Spleen (tissue), 11 donors: ENCODE data around the gene CNFN. TPM values are rescaled to one million over a fixed set of nuclear protein-coding genes. Genes with fewer than 3 reads are reported as not detected.
"Not testable (repeated sequence)": the region's sequence is repeated elsewhere in the genome, so short reads cannot be mapped to it uniquely, and the experiment has no call there.

ENCODE experiments used
- DNase-seq: peaks from one replicate; pipeline ENCODE4 v3.0.0-alpha.2; 2020
- H3K27ac ChIP-seq, 8 donors: fragments of 200-600 bp; sonication (generic) in 7 of 8; 1 replicate in 4 of 8; 2 replicates in 4 of 8; pipeline versions ENCODE4 v1.5.0 to v1.8.0; 2016 to 2021; ENCODE audit warnings: inconsistent platforms in 4 of 8, mild to moderate bottlenecking in 4 of 8, moderate library complexity in 1 of 8
- H3K27me3 ChIP-seq, 7 donors: fragments of 200-600 bp; sonication (generic) in 6 of 7; replicated peaks in 1 of 7; 1 replicate in 4 of 7; 2 replicates in 3 of 7; pipeline versions ENCODE4 v1.5.0 to v1.8.0; 2016 to 2021; ENCODE audit warnings: inconsistent platforms in 3 of 7, mild to moderate bottlenecking in 1 of 7
- H3K36me3 ChIP-seq, 6 donors: fragments of 200-600 bp; sonication (generic) in 5 of 6; 1 replicate in 4 of 6; 2 replicates in 2 of 6; pipeline versions ENCODE4 v1.5.0 to v1.8.0; 2016 to 2021; ENCODE audit warnings: inconsistent platforms in 2 of 6
- H3K4me1 ChIP-seq, 6 donors: fragments of 200-600 bp; sonication (generic) in 5 of 6; 1 replicate in 3 of 6; 2 replicates in 3 of 6; pipeline versions ENCODE4 v1.5.0 to v1.8.0; 2016 to 2021; ENCODE audit warnings: inconsistent platforms in 3 of 6
- H3K4me3 ChIP-seq, 8 donors: fragments of 200-600 bp; sonication (generic) in 7 of 8; 1 replicate in 4 of 8; 2 replicates in 4 of 8; pipeline versions ENCODE4 v1.5.0 to v1.8.0; 2016 to 2021; ENCODE audit warnings: inconsistent platforms in 4 of 8, mild to moderate bottlenecking in 4 of 8, moderate library complexity in 2 of 8
- H3K9me3 ChIP-seq, 8 donors: fragments of 200-600 bp; sonication (generic) in 7 of 8; 1 replicate in 4 of 8; 2 replicates in 4 of 8; pipeline versions ENCODE4 v1.5.0 to v1.8.0; 2016 to 2021; ENCODE audit warnings: inconsistent platforms in 4 of 8
- POLR2A ChIP-seq, 3 donors: fragments of 450-650 bp; IDR thresholded peaks; one replicate each; pipeline ENCODE4 v1.5.1; 2017; ENCODE audit warnings: antibody characterized with exemption in 3 of 3, mild to moderate bottlenecking in 1 of 3
- POLR2AphosphoS5 ChIP-seq, 3 donors: sonication (generic); formaldehyde crosslinking; IDR thresholded peaks; one replicate each; pipeline ENCODE4 v1.5.1; 2017; ENCODE audit warnings: antibody characterized with exemption in 3 of 3
- WGBS, 5 donors: extraction: QIAGEN DNeasy Blood & Tissue Kit in 3 of 5; methylation state at CpG; one replicate each; pipeline versions ENCODE4 v1.1.5 to v1.1.7; 2013 to 2018; 5-methylcytosine and 5-hydroxymethylcytosine counted together
- intact Hi-C: fragments of 100-400 bp; cut with DNase I; formaldehyde crosslinking; loops from one replicate; pipeline ENCODE4 v1.15.0; 2023; ENCODE audit warnings: low total_unique reads
- microRNA-seq, 3 donors: library from miRNA; unstranded; fragments of <30 nt; microRNA quantifications; one replicate each; pipeline versions ENCODE4 to v1.1.0, GENCODE V29; 2019 to 2020
- polyA plus RNA-seq, 3 donors: library from polyadenylated mRNA; stranded (reverse); fragments of 200-250 nt; gene quantifications; one replicate each; pipeline ENCODE4 v1.2.1, GENCODE V29; 2013
- small RNA-seq, 4 donors: library from RNA; depleted of rRNA; stranded (forward); fragments of <200 nt; gene quantifications; one replicate each; pipeline ENCODE3, GENCODE V24; 2016
- total RNA-seq, 7 donors: library from RNA; depleted of rRNA in 3 of 7; stranded (reverse); fragments of >200 nt in 3 of 7; fragmentation: NEBNext Ultra II Directional in 4 of 7; extraction: Animal tissue kit (Norgen Biotek cat#: 25700) in 4 of 7; gene quantifications; one replicate each; pipeline versions ENCODE4 v1.1.0 to v1.2.1, GENCODE V29; 2016 to 2021
- TF ChIP-seq, protein P1 (sequence below), 11 experiments: fragments of 200-600 bp in 7 of 11; fragments of 450-650 bp in 4 of 11; sonication (generic) in 4 of 11; IDR thresholded peaks in 8 of 11; conservative IDR thresholded peaks in 3 of 11; 1 replicate in 7 of 11; 2 replicates in 4 of 11; pipeline versions ENCODE4 v1.4.0 to v1.8.0; 2016 to 2021; ENCODE audit warnings: antibody characterized with exemption in 11 of 11, inconsistent platforms in 4 of 11, mild to moderate bottlenecking in 1 of 11
- donor health status: healthy with polysubstance abuse.
- donor health status: DM: no; HTN: no; CAD: no; lungs with moderate emphysema.
- donor health status: DM: no; HTN: no; CAD: no.
- donor health status: Bipolar disorder and iron deficiency.
- donor health status: healthy.
- donor health status: DM: no; HTN: no; CAD: no.
- donor health status: DM: yes; HTN: yes; CAD: no.

CNFN gene
- total and polyA plus RNA-seq, 10 donors = 0.80 to 16.8 (median 2.7) TPM; not detected in 2

DNA sequence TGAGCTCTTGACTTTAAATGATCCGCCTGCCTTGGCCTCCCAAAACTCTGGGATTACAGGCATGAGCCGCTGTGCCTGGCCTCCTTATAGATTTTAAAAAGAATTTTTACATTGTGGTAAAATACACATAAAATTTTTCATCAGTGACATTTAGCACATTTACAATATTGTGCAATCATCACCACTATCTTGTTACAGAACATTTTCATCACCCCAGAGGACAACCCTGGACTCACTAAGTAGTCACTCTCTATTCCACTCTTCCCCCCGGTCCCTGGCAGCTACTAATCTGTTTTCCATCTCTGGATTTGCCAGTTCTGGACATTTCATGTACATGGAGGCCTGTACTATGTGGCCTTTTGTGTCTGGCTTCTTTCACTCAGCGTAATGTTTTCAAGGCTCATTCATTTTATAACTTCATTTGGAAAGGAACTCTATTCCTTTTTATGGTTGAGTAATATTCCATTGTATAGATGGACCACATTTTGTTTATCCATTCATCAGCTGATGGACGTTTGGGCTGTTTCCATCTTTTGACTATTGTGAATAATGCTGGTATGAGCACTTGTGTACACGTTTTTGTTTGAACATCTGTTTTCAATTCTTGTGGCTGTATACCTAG, 44.8 kb downstream of the CNFN start:
- Histone ChIP-seq H3K36me3 (peaks cover 0 to 82% (median 14%) of the 10 kb centered on the region in 6 donors), H3K27me3 (no peaks in the 10 kb centered on the region), H3K4me3 (no peak overlapping the region), H3K9me3 (no peaks in the 10 kb centered on the region), H3K4me1 (peaks cover 0 to 11% (median 0%) of the 10 kb centered on the region in 6 donors), H3K27ac (no peak overlapping the region)
- no peak for DNase-seq
- intact Hi-C loops = no loop called here
- 85 to 96% (median 91%) methylated on average over 6 of the region's 6 CpGs for WGBS, 5 donors
- no peak for TF ChIP-seq POLR2AphosphoS5 (IDR thresholded peaks at IDR 0.05)

DNA sequence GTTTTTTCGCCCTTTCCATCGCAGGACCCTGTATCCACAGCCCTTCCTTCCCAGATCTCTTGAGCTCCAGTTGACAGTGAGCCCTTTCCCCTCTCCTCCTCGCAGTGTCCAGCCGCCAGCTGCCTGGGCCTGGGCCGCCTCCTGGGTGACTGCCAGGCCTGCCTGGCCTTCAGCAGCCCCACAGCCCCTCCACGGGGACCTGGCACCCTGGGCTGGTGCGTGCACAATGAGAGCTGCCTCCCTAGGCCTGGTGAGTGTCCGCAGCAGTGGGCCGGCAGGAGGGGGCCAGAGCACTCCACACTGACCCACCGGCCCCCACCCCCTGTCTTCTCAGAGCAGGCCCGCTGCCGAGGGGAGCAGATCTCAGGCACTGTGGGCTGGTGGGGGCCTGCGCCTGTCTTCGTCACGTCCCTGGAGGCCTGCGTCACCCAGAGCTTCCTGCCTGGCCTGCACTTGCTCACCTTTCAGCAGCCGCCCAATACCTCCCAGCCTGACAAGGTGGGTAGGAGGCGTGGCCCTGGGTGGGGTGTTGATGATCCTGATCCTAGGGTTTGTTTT, 45.7 kb downstream of the CNFN start:
- TF ChIP-seq POLR2A (IDR thresholded peaks at IDR 0.05) (no peak), POLR2AphosphoS5 (IDR thresholded peaks at IDR 0.05) (no peak)
- TF ChIP-seq, protein P1, sequence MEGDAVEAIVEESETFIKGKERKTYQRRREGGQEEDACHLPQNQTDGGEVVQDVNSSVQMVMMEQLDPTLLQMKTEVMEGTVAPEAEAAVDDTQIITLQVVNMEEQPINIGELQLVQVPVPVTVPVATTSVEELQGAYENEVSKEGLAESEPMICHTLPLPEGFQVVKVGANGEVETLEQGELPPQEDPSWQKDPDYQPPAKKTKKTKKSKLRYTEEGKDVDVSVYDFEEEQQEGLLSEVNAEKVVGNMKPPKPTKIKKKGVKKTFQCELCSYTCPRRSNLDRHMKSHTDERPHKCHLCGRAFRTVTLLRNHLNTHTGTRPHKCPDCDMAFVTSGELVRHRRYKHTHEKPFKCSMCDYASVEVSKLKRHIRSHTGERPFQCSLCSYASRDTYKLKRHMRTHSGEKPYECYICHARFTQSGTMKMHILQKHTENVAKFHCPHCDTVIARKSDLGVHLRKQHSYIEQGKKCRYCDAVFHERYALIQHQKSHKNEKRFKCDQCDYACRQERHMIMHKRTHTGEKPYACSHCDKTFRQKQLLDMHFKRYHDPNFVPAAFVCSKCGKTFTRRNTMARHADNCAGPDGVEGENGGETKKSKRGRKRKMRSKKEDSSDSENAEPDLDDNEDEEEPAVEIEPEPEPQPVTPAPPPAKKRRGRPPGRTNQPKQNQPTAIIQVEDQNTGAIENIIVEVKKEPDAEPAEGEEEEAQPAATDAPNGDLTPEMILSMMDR (IDR thresholded peaks at IDR 0.05 in 8 of 11, conservative IDR thresholded peaks at IDR 0.05 in 3 of 11) = no peak
- Histone ChIP-seq H3K9me3 (no peaks in the 10 kb centered on the region), H3K4me3 (no peak overlapping the region), H3K27me3 (no peaks in the 10 kb centered on the region), H3K27ac (no peak overlapping the region), H3K4me1 (peaks cover 0 to 11% (median 0%) of the 10 kb centered on the region in 6 donors), H3K36me3 (peaks cover 0 to 82% (median 14%) of the 10 kb centered on the region in 6 donors)
- WGBS, 5 donors = 90 to 96% (median 95%) methylated on average over 17 to 18 of the region's 18 CpGs
- no peak for DNase-seq
- intact Hi-C loops = no loop called here

DNA sequence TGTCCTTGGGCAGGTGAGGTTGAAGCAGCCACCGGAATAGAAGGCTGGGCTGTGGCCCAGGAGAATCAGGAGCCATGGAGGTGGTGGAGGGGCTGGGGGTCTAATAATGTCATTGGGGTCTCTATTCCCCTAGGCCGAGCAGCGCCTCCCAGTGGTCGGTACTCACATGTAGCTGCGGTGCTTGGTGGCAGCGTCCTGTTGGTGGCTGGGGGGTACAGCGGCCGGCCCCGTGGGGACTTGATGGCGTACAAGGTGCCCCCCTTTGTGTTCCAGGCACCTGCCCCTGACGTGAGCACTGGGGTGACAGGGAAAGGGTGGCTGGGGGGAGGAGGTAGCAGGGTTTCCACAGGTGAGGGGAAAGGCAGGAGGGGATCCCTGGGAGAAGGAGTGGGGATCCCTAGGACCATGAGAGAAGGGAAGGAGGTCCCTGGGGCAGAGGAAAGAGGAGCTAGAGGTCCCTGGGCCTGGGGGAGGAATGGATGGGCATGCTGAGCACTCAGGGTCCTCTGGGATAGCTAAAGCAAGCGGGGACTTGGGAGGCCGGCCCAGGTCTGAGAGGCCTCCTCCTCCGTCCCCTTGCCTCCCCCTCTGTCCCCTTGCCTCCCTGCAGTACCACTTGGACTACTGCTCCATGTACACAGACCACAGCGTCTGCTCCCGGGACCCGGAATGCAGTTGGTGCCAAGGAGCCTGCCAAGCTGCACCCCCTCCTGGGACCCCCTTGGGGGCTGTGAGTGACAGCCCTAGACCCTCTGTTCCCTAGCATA, 46.6 kb downstream of the CNFN start:
- Histone ChIP-seq H3K4me3 (no peak overlapping the region), H3K4me1 (peaks cover 0 to 11% (median 0%) of the 10 kb centered on the region in 6 donors), H3K36me3 (peaks cover 0 to 76% (median 14%) of the 10 kb centered on the region in 6 donors), H3K9me3 (no peaks in the 10 kb centered on the region), H3K27ac (no peak overlapping the region), H3K27me3 (no peaks in the 10 kb centered on the region)
- no peak for TF ChIP-seq POLR2AphosphoS5 (IDR thresholded peaks at IDR 0.05)
- TF ChIP-seq, protein P1 (IDR thresholded peaks at IDR 0.05 in 8 of 11, conservative IDR thresholded peaks at IDR 0.05 in 3 of 11) = no peak
- TF ChIP-seq POLR2A (IDR thresholded peaks at IDR 0.05) = no peak
- no peak for DNase-seq
- intact Hi-C loops = no loop called here
- 90 to 94% (median 91%) methylated on average over 13 to 17 of the region's 17 CpGs for WGBS, 5 donors

DNA sequence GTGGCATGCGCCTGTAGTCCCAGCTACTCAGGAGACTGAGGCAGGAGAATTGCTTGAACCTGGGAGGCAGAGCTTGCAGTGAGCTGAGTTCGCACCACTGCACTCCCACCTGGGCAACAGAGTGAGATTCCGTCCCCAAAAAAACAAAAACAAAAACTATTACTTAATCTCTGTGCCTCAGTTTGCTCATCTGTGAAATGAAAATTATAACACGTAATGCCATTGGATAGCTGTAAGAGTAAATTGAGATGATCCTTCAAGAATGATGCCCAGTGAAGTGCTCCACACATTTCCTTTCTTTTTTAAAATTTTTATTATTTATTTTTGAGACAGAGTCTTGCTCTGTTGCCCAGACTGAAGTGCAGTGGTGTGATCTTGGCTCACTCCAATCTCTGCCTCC, 50.2 kb downstream of the CNFN start:
- peaks cover 0 to 79% (median 26%) of the 10 kb centered on the region in 6 donors for H3K36me3 ChIP-seq
- H3K27ac ChIP-seq, H3K4me1 ChIP-seq, H3K9me3 ChIP-seq, DNase-seq, intact Hi-C loops, H3K4me3 ChIP-seq, H3K27me3 ChIP-seq: not testable (repeated sequence)
- WGBS, 5 donors = 93 to 96% (median 93%) methylated on average over 4 of the region's 4 CpGs

DNA sequence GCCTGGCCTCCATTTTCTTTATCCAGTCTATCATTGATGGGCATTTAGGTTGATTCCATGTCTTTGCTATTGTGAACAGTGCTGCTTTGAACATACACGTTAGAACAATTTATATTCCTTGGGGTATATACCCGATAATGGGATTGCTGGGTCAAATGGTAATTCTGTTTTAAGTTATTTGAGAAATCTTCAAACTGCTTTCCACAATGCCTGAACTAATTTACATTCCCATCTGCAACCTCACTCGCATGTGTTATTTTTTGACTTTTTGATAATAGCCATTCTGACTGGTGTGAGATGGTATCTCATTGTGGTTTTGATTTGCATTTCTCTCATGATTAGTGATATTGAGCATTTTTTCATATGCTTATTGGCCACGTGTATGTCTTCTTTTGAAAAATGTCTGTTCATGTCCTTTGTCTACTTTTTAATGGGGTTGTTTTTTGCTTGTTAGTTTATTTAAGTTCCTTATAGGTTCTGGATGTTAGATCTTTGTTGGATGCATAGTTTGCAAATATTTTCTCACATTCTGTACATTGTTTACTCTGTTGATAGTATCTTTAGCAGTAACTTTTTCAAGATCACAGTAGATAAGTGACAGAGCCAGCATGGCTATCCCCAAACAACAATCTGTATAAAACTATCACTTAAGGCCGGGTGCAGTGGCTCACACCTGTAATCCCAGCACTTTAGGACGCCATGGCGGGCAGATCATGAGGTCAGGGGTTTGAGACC, 50.8 kb downstream of the CNFN start:
- H3K4me3 ChIP-seq, H3K27me3 ChIP-seq, H3K4me1 ChIP-seq, H3K27ac ChIP-seq, DNase-seq, H3K9me3 ChIP-seq, intact Hi-C loops: not testable (repeated sequence)
- 82 to 91% (median 85%) methylated on average over 7 of the region's 7 CpGs for WGBS, 5 donors
- peaks cover 0 to 73% (median 20%) of the 10 kb centered on the region in 6 donors for H3K36me3 ChIP-seq

Small RNA genes lying within 50 kb of the gene (microRNA-seq; reads per million reads assigned to microRNA genes)
- 0 to 0.35 (median 0) reads per million in 3 donors for gene MIR8077

Small RNA genes lying within 50 kb of the gene (small RNA-seq; reads per million reads assigned to genes)
- gene MIR8077 = 0 reads per million in 4 donors

Other genes with a start within 250 kb of the CNFN start
- gene DEDD2, start 172.6 kb downstream of the CNFN start, total RNA-seq = 10 to 100 TPM; 43.3 to 73.9 (median 48.5) TPM
- gene DEDD2, start 172.6 kb downstream of the CNFN start, polyA plus RNA-seq = 10 to 100 TPM; 24.7 to 52.1 (median 29.4) TPM
- 10 to 100 TPM in 4 of 7 donors, 1 to 10 TPM in 3; 6.5 to 15.0 (median 10.2) TPM for gene ZNF526, start 170.0 kb downstream of the CNFN start, total RNA-seq
- gene ZNF526, start 170.0 kb downstream of the CNFN start, polyA plus RNA-seq = 1 to 10 TPM; 1.9 to 6.1 (median 2.8) TPM
- 10 to 100 TPM; 20.8 to 33.1 (median 31.1) TPM for gene GSK3A, start 147.7 kb downstream of the CNFN start, total RNA-seq
- gene GSK3A, start 147.7 kb downstream of the CNFN start, polyA plus RNA-seq = 10 to 100 TPM; 22.7 to 39.3 (median 26.4) TPM
- 10 to 100 TPM; 36.8 to 73.1 (median 56.4) TPM for gene ERF, start 135.2 kb downstream of the CNFN start, total RNA-seq
- 10 to 100 TPM; 13.5 to 49.7 (median 17.7) TPM for gene ERF, start 135.2 kb downstream of the CNFN start, polyA plus RNA-seq
- 100 to 1,000 TPM in 1 of 7 donors, 10 to 100 TPM in 6; 63.8 to 100 (median 76.7) TPM for gene CIC, start 121.0 kb downstream of the CNFN start, total RNA-seq
- gene CIC, start 121.0 kb downstream of the CNFN start, polyA plus RNA-seq = 10 to 100 TPM; 12.5 to 43.6 (median 16.8) TPM
- 1 to 10 TPM in 2 of 7 donors, under 1 TPM in 3, not detected in 2; 0.46 to 1.2 (median 0.60) TPM for gene PRR19, start 88.2 kb downstream of the CNFN start, total RNA-seq
- under 1 TPM; 0.33 to 0.61 (median 0.49) TPM for gene PRR19, start 88.2 kb downstream of the CNFN start, polyA plus RNA-seq
- 10 to 100 TPM; 13.7 to 20.3 (median 15.5) TPM for gene PAFAH1B3, start 87.7 kb downstream of the CNFN start, total RNA-seq
- 10 to 100 TPM; 24.3 to 34.3 (median 29.9) TPM for gene PAFAH1B3, start 87.7 kb downstream of the CNFN start, polyA plus RNA-seq
- 1 to 10 TPM in 2 of 7 donors, under 1 TPM in 4, not detected in 1; 0.28 to 2.3 (median 0.79) TPM for gene TMEM145, start 77.0 kb downstream of the CNFN start, total RNA-seq
- under 1 TPM; 0.13 to 0.43 (median 0.21) TPM for gene TMEM145, start 77.0 kb downstream of the CNFN start, polyA plus RNA-seq
- gene MEGF8, start 64.7 kb downstream of the CNFN start, total RNA-seq = 10 to 100 TPM; 15.3 to 26.2 (median 22.5) TPM
- 10 to 100 TPM in 1 of 3 donors, 1 to 10 TPM in 2; 2.3 to 11.0 (median 2.5) TPM for gene MEGF8, start 64.7 kb downstream of the CNFN start, polyA plus RNA-seq
- 10 to 100 TPM; 20.7 to 43.7 (median 25.3) TPM for gene LIPE, start 37.1 kb upstream of the CNFN start, total RNA-seq
- gene LIPE, start 37.1 kb upstream of the CNFN start, polyA plus RNA-seq = 10 to 100 TPM; 20.6 to 39.5 (median 21.1) TPM
- not detected for gene CXCL17, start 52.6 kb upstream of the CNFN start, total RNA-seq
- gene CXCL17, start 52.6 kb upstream of the CNFN start, polyA plus RNA-seq = under 1 TPM; 0.11 to 0.19 (median 0.12) TPM
- 10 to 100 TPM; 14.4 to 33.5 (median 18.0) TPM for gene CEACAM1, start 138.2 kb upstream of the CNFN start, total RNA-seq
- 1 to 10 TPM; 1.5 to 2.6 (median 2.1) TPM for gene CEACAM1, start 138.2 kb upstream of the CNFN start, polyA plus RNA-seq
- gene CEACAM8, start 204.6 kb upstream of the CNFN start, total RNA-seq = 10 to 100 TPM in 3 of 7 donors, 1 to 10 TPM in 3, under 1 TPM in 1; 0.55 to 53.6 (median 5.0) TPM
- 1 to 10 TPM in 1 of 3 donors, under 1 TPM in 2; 0.33 to 1.2 (median 0.63) TPM for gene CEACAM8, start 204.6 kb upstream of the CNFN start, polyA plus RNA-seq